NK-92 (cell line): ENCODE measurements around the gene GALNT18.

Experiments used
- DNase-seq: peaks from one replicate; lab custom pipeline; 2025; ENCODE audit not compliant: unreplicated experiment; lab: John Stamatoyannopoulos, UW

GALNT18 gene

DNA sequence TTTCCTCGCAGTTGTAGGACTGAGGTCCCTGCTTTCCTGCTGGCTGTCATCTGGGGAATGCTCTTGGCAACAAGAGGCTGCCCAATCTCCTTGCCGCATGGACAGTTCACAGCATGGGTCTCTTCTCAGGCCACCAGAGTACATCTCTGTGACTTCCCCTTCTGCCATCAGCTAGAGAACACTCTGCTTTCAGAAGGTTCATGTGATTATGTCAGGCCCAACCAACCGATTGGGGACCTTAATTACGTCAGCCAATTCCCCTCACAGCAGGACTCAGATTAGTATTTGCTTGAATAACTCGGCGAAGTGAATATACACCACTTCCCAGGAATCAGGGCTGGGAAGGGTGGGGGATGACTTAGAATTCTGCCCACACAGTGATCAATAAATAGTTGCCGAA, 206.8 kb downstream of the GALNT18 start:
- no peak for DNase-seq

DNA sequence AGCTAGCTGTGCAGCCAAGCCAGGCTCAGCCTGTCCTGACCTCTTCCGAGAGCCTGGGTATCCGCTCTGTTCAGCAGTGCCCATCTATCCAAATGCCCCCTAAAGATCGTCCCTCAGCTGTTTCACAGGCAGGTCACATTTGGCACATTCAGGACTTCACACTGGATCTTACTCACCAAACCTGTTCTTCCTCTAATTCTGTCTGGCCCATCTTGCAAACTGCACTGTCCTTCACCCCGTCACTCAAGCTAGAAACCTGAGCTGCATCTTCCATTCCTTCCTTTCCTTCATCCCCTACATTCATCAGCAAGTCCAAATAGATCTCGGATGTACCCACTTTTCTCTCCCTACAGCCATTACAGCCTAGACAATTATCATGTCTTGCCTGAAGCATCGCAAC, 208.0 kb downstream of the GALNT18 start:
- DNase-seq: no peak

DNA sequence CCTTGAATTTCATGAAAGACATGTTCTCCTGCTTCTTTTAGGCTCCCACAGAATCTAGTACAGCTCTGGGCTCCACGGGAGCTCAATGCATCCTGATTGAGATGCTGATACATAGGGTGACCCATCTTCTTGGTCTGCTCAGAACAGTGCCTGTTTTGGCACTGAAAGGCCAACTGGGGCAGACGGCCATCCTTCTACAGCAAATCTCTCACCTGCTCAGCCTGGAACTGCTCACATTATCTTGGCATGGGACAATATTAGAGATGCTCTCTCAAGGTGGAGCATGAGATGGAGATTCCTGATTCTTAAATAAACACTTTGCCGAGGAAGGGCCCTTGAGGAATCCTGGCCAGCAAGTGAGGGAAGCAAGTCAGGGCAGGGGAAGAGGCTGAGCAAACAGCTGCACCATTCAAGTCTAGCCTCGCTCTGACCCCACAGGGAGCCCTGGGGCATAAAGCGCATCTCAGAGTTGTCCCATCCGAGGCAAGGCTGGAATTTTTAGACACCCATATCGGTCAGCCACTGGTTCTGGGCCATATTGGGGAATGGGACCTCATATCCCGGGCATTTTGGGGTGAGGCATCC, 210.3 kb downstream of the GALNT18 start:
- no peak for DNase-seq

DNA sequence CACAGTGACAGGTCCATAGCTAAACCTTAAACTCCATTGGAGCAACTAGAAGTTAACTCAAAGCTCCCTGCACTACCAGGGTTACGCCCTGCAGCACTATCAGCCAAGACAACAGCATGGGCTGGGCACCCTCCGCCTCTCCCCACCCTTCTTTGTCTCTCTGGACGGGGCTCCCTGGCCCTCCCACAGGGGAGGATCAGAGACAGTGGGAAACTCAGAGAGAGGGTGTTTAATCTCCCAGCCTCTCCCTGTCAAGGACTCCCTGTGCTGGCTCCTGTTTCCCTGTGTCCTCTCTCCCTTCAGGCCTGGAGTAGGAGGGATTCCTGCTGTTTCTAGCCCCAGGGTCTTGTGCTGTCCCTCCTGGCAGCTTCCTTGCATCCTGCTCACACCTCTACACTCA, 211.9 kb downstream of the GALNT18 start:
- no peak for DNase-seq

DNA sequence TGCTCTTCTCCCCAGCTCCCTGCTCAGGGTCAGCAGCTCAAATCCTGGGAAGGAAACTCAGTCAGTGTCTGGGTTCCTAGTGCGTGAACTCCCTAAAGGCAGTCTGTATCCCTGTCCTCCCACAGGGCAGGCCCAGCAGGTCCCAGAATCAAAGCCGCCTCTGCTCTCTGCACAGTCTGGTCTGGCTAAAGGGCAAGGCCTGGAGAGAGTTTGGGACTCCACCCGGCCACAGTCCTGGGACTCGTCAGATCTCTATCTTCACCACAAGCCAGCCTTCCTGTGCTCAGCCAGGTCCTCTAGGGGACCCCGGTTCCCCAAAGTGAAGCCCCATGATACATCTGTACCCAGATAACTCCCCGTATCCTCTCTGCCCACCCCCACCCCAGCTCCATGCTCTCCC, 212.6 kb downstream of the GALNT18 start:
- DNase-seq: no peak

DNA sequence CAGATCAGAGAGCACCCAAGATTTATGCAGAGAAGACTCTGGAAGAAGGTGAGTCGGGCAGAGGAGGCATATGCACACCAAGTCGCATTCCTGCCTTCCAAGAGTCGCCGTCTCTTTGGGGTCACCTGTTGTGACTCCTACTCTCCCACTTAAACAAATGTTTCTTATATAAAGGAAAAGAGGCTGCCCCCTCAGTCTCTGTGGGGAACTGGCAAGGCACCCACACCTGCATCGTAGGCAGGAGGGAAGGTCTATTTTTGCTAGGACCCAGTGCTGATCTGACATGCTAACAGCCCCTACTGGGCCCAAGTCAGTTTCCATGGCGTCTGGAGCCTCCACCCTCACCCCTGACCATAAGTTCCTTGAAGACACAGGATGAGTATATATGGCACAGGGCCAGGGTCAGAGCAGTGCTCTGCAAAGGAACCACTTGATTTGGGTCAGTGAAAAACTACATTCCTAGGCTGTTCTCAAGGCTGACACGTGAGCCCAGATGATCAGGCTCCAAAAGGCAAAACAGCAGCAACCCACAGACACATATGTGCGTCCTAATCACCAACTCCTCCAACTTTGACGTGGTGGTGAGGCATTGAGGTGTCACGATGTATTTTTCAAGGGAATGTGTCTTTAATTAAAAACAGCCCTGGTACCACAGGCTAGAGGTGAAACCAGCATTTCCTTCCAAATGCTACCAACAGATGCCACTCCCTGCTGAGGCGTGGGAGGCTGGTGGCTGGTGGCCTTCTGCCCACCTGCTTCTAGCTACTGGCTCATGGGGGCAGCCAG, 213.2 kb downstream of the GALNT18 start:
- no peak for DNase-seq

DNA sequence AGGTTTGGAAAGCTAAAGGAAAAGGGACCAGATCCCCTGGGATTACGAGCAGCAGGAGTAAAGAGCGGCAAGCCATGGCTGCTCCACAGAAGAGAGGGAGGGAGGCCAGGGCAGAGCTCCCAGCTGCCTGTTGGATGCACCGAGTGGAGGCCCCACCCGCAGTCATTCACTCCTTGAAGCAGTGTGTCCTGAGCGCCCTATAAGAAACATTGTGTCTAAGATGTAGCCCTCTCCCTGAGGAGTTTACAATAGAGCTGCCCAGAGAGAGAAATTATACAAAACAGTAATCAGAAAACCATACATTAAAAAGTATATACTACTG, 214.1 kb downstream of the GALNT18 start:
- no peak for DNase-seq

DNA sequence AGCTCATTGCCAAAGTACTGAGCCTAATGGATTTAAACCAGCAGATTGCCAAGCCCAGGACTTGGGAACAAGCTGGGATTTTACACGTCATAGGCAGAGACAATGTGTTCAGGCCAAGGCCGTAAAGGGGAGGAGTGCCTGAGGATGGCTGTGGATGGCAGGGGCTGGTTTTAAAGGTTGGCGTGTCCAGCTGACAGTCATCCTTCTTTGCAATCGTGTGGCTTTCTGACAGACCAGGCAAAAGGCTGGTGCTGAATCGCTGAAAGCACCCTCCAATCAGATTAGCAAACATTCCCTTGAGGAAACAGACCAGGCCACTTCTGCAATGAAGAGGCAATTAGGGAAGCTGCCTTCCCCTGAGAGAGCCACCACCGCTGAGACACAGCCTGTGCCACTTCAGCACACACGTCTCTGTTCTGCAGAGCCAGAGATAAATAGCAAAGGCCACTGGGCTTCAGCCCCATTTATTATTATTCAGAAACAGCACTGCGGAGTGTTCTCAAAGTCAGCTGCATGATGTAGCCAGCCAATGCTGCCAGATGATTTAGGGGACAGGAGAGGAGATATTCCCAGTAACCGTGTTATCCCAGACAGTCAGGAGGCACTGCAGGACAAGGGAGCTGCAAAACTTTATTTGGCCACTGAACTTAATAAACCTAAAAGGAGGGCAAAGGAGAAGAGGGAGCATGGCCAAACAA, 214.6 kb downstream of the GALNT18 start:
- DNase-seq: no peak

DNA sequence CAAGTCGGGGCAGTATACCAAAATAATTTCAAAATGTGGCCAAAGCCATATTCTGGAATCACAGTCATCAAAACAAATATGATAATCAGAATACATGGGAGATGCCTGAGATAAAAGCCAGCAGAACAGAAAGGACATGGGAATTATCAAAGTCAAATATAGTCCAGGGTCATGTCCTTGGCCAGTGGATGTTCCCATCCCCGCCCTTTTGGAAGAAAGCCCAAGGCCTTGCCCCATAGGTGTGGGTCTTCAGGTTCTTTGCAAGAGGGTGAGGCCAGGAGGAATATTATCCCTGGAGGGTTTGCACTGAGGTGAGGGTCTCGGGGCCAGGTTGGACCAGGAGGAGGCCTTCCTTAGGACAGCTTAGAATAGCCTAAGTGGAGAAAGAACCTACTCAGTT, 215.2 kb downstream of the GALNT18 start:
- no peak for DNase-seq

DNA sequence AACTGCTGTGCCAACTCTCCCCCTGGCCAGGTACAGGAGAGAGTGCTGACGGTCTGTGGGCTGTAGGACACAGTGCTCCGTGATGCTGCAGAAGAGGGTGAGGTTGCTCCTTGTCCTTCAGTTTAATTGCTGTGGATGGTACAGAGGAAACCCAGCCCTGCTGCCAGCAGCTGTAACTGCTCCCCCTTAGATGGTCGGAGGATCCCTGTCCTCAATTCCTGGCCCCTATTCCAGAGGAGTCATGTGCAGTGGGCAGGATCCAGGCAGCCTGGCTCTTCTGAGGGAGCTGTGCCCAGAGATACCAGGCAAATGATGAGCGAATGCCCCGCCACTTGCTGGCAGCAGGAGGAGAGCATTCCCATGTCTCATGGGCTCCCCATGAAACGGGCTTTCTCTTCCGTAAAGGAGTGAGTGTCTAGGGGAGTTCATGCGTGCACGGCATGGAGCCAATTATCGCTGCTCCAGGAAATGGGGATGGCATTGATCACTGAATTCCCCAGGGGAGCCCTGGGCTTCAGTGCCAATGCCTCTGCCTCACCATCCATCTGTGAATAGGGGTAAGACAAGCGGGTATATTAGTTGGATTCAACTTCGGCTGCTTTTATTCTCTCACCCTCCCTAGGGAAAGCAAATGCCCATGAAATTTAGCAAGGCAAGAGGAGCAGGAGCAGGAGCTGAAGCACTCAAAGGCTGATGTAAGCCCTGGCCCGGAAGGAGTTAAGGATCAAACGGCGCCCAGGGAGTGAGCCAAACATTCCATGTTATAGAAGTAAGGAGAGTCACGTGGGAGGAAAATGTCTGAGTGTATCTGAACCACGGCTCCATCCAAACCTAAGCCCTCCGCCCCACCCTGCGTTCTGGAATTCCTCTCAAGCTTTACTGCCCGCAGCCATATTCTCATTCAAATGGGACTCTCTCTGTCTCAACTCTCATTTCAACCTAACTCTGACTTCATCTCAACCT, 217.8 kb downstream of the GALNT18 start:
- no peak for DNase-seq

DNA sequence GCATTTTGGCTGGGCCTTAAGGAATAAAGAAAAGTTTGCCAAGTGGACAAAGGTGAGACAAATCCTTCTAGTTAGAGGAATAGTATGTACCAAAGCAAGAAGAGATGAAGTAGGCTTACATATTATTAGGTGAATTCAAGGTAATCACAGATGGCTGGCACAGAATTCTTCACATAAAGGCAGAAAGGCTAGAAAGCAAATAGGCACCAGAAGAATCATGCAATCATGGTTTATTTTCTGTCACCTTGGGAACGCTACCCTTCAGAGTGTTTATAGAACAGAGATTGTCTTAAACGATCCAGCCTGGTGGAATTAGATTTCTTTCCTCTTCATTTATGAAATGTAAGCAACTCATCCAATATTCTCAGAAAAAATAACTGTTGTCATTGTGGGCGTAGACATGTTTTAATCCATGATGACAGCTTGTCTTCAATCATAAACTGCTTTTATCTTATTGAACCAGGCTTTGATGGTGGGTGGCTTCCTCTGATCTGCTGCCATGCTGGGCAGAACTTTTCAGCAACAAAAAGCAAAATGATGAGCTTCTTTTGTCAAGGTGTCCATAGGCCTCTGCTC, 219.8 kb downstream of the GALNT18 start:
- no peak for DNase-seq

DNA sequence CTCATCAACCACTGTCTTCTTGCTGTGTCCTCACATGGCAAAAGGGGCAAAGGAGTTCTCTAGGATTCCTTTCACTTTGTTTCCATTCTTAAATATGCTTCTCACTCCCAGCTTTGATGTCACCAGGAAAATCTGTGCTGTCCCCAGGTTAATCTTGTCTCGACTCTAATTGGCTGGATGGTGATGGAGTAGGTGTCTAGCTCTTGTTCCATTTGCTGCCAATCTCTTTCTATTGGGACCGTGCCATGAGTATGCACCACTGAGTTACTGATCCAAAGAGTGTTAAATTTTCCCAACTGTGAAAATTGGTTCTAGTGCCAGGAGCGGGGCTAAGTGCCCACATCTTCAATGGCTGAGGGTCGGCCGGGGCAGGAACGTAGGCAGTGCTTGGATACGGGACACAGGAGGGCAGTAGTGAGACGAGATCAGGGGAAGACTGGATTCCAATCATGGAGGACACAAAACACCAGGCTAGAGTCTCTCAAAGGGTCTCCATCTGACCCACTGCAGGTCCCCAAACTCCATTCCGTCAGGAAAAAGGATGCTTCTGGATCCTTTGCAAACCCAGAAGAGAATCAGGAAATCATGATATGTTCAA, 221.1 kb downstream of the GALNT18 start:
- no peak for DNase-seq

DNA sequence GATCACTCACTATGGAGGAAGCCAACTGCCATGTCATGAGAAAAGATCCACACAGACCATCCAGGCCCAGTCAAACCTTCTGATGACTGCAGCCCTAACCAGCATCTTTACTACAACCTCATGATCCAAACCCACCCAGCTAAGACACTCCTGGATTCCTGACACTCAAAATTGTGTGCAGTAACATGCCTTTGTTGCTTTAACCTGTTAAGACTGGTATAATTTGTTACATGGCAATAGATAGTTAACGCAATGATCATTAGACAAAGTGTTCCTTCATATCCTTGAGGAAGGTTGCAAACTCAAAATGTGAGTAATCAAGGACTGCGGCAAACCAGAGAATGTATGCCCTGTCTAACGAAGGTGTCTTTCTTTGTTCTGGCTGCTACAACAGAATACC, 221.7 kb downstream of the GALNT18 start:
- DNase-seq: no peak

DNA sequence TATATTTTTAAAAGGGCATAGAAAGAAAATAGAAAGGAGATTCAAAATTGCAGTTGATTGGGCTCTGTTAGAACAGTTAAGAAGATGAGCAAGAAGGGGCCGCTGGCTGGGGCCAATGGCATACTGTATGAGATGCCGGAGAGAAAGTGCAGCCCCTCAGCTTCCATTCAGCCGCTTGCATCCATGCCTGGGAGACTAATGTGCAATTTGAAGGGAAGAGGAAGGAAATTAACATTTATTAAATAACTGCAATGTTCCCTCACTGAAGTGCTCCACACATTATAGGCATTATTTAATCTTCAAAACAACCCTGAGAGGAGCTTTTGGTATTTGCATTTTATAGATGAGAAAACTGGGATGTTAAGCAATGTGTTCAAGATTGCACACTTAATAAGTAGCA, 224.0 kb downstream of the GALNT18 start:
- no peak for DNase-seq

DNA sequence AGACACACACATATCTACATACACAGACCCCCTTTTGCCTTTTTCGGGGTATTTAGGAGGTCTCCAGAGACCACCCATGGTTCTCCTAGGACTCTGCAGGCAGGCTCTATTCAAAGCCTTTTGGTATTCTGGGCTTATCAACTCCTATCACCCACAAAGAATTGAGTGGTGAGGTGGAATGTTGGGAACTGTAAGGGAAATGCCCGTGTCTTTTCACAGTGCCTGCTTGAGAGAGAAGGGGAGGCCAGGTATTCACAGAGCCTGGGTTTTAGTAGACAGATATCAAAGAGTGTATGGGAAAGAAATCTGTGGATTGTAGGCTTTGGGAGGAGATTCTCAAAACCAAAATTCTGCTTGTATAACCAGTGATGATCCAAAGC, 224.8 kb downstream of the GALNT18 start:
- DNase-seq: no peak

DNA sequence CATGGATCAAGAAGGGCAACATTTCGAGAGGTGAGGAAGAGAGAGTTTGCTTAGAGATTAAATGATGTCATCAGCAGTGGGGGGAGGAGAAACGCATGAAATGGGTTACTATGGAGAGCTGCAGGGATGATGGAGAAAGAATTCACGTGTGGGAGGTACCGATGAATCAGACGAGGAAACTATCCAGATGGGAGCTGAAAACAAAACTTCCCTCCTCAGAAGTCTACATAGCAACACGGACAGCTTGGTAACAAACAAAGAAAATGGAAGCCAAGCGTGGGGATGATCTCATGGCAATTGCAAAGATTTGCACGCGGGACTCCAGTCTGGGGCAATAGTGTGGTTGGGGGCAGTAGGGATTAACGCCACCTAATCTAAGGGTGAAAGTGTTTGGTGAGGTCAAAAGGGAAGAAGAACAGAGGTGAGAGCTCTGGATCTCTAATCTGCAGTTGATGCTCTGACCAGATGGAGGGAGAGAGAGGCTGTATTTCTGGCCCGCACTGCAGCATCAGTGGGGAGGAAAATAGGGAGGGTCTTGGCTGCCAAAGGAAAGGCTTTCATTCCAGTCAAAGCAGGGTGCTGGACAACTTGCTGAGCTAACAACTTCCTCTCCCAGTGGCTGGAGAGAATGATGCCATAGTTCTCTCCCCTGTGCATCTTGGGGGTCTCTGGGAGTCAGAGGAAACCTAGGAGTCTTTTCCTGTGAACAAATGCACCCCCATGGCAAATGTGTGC, 225.3 kb downstream of the GALNT18 start:
- no peak for DNase-seq

DNA sequence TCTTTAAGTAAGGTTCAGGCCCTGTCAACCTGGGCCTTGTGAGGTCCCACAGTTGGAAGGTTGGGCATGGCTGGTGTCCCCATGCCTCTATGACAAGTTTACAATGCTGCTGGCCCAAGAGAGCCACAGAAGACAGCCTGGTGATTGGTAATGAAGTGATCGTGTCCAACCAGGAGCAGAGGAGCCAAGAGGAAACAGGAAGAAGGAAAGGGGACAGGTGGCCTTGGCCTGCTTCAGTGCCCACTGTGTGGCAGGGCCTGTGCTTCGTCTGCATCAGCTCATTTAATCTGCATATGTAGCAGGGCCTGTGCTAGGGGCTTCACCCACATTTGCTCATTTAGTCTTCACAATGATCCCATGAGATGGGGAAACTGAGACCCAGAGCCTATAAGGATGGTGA, 226.7 kb downstream of the GALNT18 start:
- DNase-seq: no peak

DNA sequence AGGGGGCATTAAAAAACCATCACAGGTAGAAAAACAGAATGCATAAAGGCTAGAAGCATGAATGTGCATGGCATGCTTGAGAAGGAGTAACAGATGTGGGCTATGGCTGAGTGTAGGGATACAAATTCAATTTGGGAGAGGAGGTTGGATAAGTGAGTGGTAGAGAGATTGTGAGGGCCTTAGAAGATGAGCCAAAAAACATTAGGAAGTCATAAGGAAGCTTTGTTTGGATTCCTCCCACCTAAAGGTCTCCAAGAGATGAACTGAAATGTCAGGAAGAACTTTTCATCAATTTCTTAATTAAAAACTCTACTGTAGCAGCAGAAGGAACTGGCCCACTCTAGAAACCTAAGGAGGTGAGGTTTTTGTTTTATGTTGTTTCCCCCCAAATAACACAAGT, 227.6 kb downstream of the GALNT18 start:
- no peak for DNase-seq

DNA sequence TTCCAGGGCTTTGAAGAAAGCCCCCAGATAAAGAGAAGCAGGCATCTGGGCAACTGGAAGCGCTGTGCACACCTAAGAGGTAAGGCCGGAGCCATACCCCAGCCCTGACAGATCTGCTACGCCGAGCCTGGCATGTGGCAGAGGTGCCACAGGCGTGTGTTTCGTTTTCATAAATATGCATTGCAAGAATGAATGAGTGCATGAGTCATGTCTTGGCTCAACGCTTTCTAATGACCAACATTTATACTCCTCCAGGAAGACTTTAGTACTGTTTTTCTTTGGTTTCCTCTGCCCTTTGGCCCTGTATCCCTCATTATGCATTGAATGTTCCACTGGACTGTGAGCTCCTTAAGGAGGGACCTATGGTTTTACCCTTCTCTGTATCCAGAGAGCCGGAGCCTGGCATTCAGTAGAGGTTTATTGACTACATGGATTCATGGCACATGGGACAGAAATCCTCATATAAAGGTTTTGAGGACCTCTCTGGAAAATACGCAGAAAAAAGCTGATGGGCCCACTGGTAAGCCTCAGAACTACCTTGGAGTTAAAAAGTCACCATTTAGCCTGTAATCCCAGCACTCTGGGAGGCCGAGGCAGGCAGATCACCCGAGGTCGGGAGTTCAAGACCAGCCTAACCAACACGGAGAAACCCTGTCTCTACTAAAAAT, 229.9 kb downstream of the GALNT18 start:
- DNase-seq: no peak
